ENCODE measurements around the gene RPS10. TPM values are rescaled to one million over a fixed set of nuclear protein-coding genes. Genes with fewer than 3 reads are reported as not detected.
A peak's percentile ranks its signal among the peaks of the same experiment; 100 is the strongest.

The RPS10 gene
- polyA plus RNA-seq, 1 experiment: 2,426 TPM

DNA sequence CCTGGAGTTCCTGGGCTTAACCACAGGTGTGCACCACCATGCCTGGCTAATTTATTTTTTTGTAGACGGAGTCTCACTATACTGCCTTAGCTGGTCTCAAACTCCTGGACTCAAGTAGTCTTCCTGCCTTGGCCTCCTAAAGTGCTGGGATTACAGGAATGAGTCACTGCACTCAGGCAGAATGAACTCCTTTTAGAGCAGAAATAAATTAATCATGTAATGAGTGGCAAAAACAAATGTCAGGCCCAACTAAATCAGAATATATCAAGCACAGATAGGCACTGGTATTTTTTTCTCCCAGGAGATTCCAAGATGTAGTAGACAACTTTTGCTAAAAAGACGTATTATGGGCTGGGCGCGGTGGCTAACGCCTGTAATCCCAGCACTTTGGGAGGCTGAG is 2.6 kb downstream of the RPS10 start:
- Histone ChIP-seq H3K27ac (ENCODE audit: low read depth, low read length) (no peak overlapping the region), H3K27me3 (ENCODE audit: control insufficient read depth, insufficient read depth, low read length) (no peaks in the 10 kb centered on the region), H3K9me3 (ENCODE audit: control insufficient read depth, insufficient read depth, low read length) (no peaks in the 10 kb centered on the region; the same call in 1 of the 2 replicates), H3K4me3 (ENCODE audit: low read depth, low read length) (no peak overlapping the region)
- no peak for DNase-seq (ENCODE audit: low read depth, low spot score)
- TF ChIP-seq, protein P1, sequence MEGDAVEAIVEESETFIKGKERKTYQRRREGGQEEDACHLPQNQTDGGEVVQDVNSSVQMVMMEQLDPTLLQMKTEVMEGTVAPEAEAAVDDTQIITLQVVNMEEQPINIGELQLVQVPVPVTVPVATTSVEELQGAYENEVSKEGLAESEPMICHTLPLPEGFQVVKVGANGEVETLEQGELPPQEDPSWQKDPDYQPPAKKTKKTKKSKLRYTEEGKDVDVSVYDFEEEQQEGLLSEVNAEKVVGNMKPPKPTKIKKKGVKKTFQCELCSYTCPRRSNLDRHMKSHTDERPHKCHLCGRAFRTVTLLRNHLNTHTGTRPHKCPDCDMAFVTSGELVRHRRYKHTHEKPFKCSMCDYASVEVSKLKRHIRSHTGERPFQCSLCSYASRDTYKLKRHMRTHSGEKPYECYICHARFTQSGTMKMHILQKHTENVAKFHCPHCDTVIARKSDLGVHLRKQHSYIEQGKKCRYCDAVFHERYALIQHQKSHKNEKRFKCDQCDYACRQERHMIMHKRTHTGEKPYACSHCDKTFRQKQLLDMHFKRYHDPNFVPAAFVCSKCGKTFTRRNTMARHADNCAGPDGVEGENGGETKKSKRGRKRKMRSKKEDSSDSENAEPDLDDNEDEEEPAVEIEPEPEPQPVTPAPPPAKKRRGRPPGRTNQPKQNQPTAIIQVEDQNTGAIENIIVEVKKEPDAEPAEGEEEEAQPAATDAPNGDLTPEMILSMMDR (IDR thresholded peaks at IDR 0.05; ENCODE audit: low read depth, low read length): no peak
- CTCF ChIA-PET: interaction anchor here (0.8 to 1.9 kb wide), 3 partner anchors 30 to 227 kb away, joined by 5 to 6 read pairs (median 5); no protein-coding TSS in a partner anchor
- POLR2A ChIA-PET: interaction anchor here (0.7 kb wide), 2 partner anchors 185 to 186 kb away, joined by 3 to 6 read pairs; partner anchors contain the start of gene HMGA1

DNA sequence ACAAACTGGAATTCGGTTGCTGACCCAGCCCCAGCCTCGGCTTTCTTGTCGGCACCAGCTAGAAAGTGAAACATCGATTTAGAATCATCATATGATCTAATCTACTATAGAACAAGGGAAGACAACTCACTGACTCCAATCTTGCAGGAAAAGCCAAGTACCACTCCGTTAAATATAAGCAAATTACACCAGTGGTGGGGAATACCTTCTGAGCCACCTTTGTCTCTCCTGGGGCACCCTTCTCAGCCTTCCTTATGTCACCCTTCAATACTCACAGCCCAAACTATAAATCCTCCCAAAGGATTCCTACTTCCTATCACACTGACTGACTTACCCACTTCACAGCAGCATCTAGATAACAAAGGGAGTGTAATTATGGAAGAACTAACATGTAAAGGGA is 7.5 kb downstream of the RPS10 start:
- ChIA-PET POLR2A (no interaction called here), CTCF (interaction anchor here (2.3 kb wide), 1 partner anchor 169 kb away, joined by 11 read pairs; the partner anchor contains the start of gene SMIM29)
- Histone ChIP-seq H3K27me3 (ENCODE audit: control insufficient read depth, insufficient read depth, low read length) (no peaks in the 10 kb centered on the region), H3K27ac (ENCODE audit: low read depth, low read length) (no peak overlapping the region), H3K9me3 (ENCODE audit: control insufficient read depth, insufficient read depth, low read length) (no peaks in the 10 kb centered on the region), H3K4me3 (ENCODE audit: low read depth, low read length) (no peak overlapping the region)
- TF ChIP-seq, protein P1 (IDR thresholded peaks at IDR 0.05; ENCODE audit: low read depth, low read length): no peak
- no peak for DNase-seq (ENCODE audit: low read depth, low spot score)

DNA sequence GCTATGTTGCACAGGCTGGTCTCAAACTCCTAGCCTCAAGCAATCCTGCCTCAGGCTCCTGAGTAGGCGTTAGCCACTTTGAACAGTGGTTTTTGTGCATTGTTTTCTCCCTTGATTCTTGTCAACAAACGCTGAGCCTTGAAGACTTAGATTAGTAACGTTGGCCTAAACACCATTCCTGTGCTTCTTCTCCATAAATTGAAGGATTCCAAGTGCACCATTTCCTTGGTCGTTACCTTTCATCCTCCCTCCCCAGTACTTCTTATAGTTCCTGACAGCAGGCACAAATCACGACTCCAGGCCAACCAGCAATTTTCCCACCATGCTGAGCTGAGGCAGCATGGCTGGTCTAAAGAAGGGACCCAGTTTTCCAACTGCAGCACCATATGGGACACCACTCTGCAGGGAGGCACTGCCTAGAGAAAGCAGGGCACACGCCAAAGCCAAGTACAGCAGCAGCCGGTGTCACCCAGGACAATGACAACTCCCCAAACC is 8.9 kb downstream of the RPS10 start:
- no peaks in the 10 kb centered on the region for H3K27me3 ChIP-seq (ENCODE audit: control insufficient read depth, insufficient read depth, low read length)
- H3K9me3 ChIP-seq (ENCODE audit: control insufficient read depth, insufficient read depth, low read length): no peaks in the 10 kb centered on the region
- ChIA-PET CTCF (interaction anchor here (0.7 to 3.5 kb wide), 3 partner anchors 167 to 642 kb away, joined by 4 to 30 read pairs (median 8); partner anchors contain the start of gene SMIM29), POLR2A (interaction anchor here (0.7 to 2.8 kb wide), 3 partner anchors 9 to 280 kb away, joined by 3 to 30 read pairs (median 3); partner anchors contain the start of genes ILRUN and RPS10)
- DNase-seq (ENCODE audit: low read depth, low spot score): no peak
- TF ChIP-seq, protein P1 (IDR thresholded peaks at IDR 0.05; ENCODE audit: low read depth, low read length): no peak
- no peak overlapping the region for H3K4me3 ChIP-seq (ENCODE audit: low read depth, low read length)
- H3K27ac ChIP-seq (ENCODE audit: low read depth, low read length): no peak overlapping the region

DNA sequence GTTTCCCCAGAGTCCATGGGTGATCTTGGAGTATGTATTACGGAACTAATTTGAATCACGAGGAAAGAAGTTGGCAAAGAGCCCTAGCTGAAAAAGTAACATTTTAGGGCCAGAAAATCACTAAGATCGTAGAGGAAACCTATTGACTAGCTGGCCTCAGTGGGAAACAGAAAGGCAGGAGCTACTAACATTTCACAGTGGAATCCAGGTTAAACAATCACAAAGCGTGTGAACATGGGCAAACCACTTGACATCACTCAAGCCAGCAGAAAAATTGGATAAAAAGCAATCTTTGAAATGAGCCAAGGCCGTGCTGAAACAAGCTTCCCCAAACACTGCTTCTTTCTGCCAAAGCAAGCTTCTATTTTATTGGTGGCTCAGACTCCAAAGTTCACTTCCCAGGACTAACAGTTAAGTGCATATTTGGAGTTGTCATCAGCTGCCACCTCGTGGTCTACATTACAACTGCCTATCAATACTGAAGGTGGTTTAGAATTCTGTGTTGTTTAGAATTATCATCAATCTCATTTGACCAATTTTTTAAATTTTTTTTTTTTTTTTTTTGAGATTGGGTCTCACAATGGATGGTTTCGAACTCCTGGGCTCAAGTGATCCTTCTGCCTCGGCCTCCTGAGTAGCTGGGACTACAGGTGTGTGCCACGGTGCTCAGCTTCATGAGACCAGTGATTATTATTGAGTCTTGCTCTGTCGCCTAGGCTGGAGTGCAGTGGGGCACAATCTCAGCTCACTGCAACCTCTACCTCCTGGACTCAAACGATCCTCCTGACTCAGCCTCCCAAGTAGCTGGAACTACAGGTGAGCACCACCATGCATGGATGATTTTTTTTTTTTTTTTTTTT is 10.6 kb downstream of the RPS10 start:
- Histone ChIP-seq H3K9me3 (ENCODE audit: control insufficient read depth, insufficient read depth, low read length) (no peaks in the 10 kb centered on the region), H3K27me3 (ENCODE audit: control insufficient read depth, insufficient read depth, low read length) (no peaks in the 10 kb centered on the region), H3K27ac (ENCODE audit: low read depth, low read length) (no peak overlapping the region), H3K4me3 (ENCODE audit: low read depth, low read length) (no peak overlapping the region)
- DNase-seq (ENCODE audit: low read depth, low spot score): no peak
- POLR2A ChIA-PET: interaction anchor here (0.6 to 2.8 kb wide), 5 partner anchors 11 to 191 kb away, joined by 3 to 30 read pairs (median 5); partner anchors contain the start of genes HMGA1, RPS10 and SMIM29
- CTCF ChIA-PET: interaction anchor here (0.6 to 3.5 kb wide), 18 partner anchors 9 to 704 kb away, joined by 3 to 30 read pairs (median 4); partner anchors contain the start of genes SMIM29 and UQCC2
- TF ChIP-seq, protein P1 (IDR thresholded peaks at IDR 0.05; ENCODE audit: low read depth, low read length): peak; percentile 31; the same call in 1 of the 2 replicates
